HepG2 (cell line): Measurements from ENCODE around the gene POLR3E. TPM values are rescaled to one million over a fixed set of nuclear protein-coding genes. Genes with fewer than 3 reads are reported as not detected.

Experiments
- ATAC-seq: fragments of 200-7000 bp; cut with Tn5 transposase; 3 replicates; pipeline ENCODE4 v1.9.1; 2020; ENCODE audit warnings: mild to moderate bottlenecking, moderate library complexity
- BruUV-seq: library from RNA; stranded (reverse); fragments of 400-500 nt; replicated peaks from 2 replicates; lab custom pipeline; 2021; lab: Mats Ljungman, UMichigan
- CTCF ChIA-PET: fragments of 300-600 bp; formaldehyde crosslinking; extraction: SDS; loops from one replicate; lab custom pipeline; 2021; ENCODE audit warnings: low total read pairs, inconsistent platforms, low intra/inter-chr PET ratio; lab: Yijun Ruan, JAX
- POLR2A ChIA-PET: fragments of 350-600 bp; sonication (Branson Sonifier 250); formaldehyde crosslinking; loops from one replicate; lab custom pipeline; 2020; ENCODE audit warnings: antibody characterized with exemption, inconsistent platforms; lab: Yijun Ruan, JAX
- DNase-seq: peaks from one replicate; pipeline ENCODE4 v3.0.0-alpha.2; 2015; ENCODE audit warnings: low spot score
- FAIRE-seq: peaks from 3 replicates; lab custom pipeline; 2011; peaks lifted over from hg19 to GRCh38; lab: Jason Lieb, UNC
- H2AFZ ChIP-seq: one replicate; pipeline ENCODE4 v1.6.1; 2011; ENCODE audit warnings: low read length, inconsistent platforms
- H3K27ac ChIP-seq: fragments of 300-600 bp; 3 replicates; pipeline ENCODE4 v1.8.0; 2011; ENCODE audit warnings: mixed run types, mild to moderate bottlenecking, mixed read lengths, low read length, inconsistent platforms; ENCODE audit not compliant: insufficient read depth; ENCODE audit errors: extremely low read length
- H3K27me3 ChIP-seq, 2 experiments: fragments of 200-600 bp in 1 of 2; 2 replicates in 1 of 2; 3 replicates in 1 of 2; pipeline versions ENCODE4 v1.6.0 to v1.8.0; 2011; ENCODE audit warnings: low read length in 2 of 2, mild to moderate bottlenecking in 2 of 2, moderate library complexity in 2 of 2, inconsistent platforms in 1 of 2; ENCODE audit not compliant: insufficient read depth in 2 of 2, control insufficient read depth in 1 of 2
- H3K36me3 ChIP-seq, 2 experiments: fragments of 200-600 bp in 1 of 2; replicated peaks in 1 of 2; 2 replicates in 1 of 2; 3 replicates in 1 of 2; pipeline versions ENCODE4 v1.5.1 to v1.8.0; 2011; ENCODE audit warnings: low read length in 2 of 2, inconsistent platforms in 1 of 2; ENCODE audit not compliant: insufficient read depth in 2 of 2, control insufficient read depth in 1 of 2
- H3K4me1 ChIP-seq: 2 replicates; pipeline ENCODE4 v1.5.1; 2012; ENCODE audit warnings: low read length, inconsistent platforms; ENCODE audit not compliant: insufficient read depth
- H3K4me2 ChIP-seq: 2 replicates; pipeline ENCODE4 v1.6.0; 2011; ENCODE audit warnings: low read depth, low read length, inconsistent platforms
- H3K4me3 ChIP-seq, 3 experiments: fragments of 200-600 bp in 1 of 3; sonication (generic), shearing (Covaris generic) in 1 of 3; replicated peaks in 1 of 3; 2 replicates each; pipeline ENCODE4 v1.5.1; 2011 to 2016; ENCODE audit warnings: low read length in 3 of 3, inconsistent platforms in 2 of 3, low read depth in 2 of 3, mild to moderate bottlenecking in 2 of 3, control low read depth in 1 of 3, mixed read lengths in 1 of 3; ENCODE audit not compliant: insufficient read depth in 1 of 3
- H3K79me2 ChIP-seq: one replicate; pipeline ENCODE4 v1.6.1; 2011; ENCODE audit warnings: low read length, inconsistent platforms; ENCODE audit not compliant: insufficient read depth
- H3K9ac ChIP-seq: 2 replicates; pipeline ENCODE4 v1.6.0; 2011; ENCODE audit warnings: mild to moderate bottlenecking, low read depth, low read length, inconsistent platforms; ENCODE audit not compliant: insufficient read depth
- H3K9me3 ChIP-seq: 2 replicates; pipeline ENCODE4 v1.5.1; 2012; ENCODE audit warnings: mild to moderate bottlenecking, low read length
- H4K20me1 ChIP-seq: 2 replicates; pipeline ENCODE4 v1.6.0; 2011; ENCODE audit warnings: inconsistent platforms, mild to moderate bottlenecking, low read length, moderate library complexity; ENCODE audit not compliant: insufficient read depth
- LCORL ChIP-seq, 2 experiments: fragments of 450-650 bp in 1 of 2; sonication (generic) in 1 of 2; formaldehyde crosslinking in 1 of 2; IDR thresholded peaks; 2 replicates each; pipeline versions ENCODE4 v1.5.0 to v1.6.1; 2017 to 2020; ENCODE audit warnings: antibody characterized with exemption in 1 of 2, missing genetic modification reagents in 1 of 2
- PHF20 ChIP-seq: sonication (generic); formaldehyde crosslinking; IDR thresholded peaks from 2 replicates; pipeline ENCODE4 v1.5.0; 2020; ENCODE audit warnings: mild to moderate bottlenecking, missing genetic modification reagents
- WGBS: methylation state at CpG from one replicate; pipeline ENCODE4 v1.1.6; 2017; ENCODE audit warnings: low lambda C conversion rate; 5-methylcytosine and 5-hydroxymethylcytosine counted together
- in situ Hi-C: cut with HindIII; loops from 2 replicates; pipeline ENCODE4 v1.10.0; 2017; ENCODE audit warnings: low pct_unique_long_range_greater_than_20kb; ENCODE audit not compliant: extremely low pct_ligation_motif_present
- intact Hi-C: fragments of 100-400 bp; cut with micrococcal nuclease; formaldehyde crosslinking; loops from one replicate; pipeline ENCODE4 v1.10.0; 2022; ENCODE audit not compliant: unreplicated experiment
- polyA plus RNA-seq, 8 experiments: library from polyadenylated mRNA; depleted of rRNA in 3 of 8; stranded (reverse) in 7 of 8; unstranded in 1 of 8; fragments of >200 nt; fragmentation: Illumina TruSeq in 4 of 8; extraction: Trizol in 4 of 8; gene quantifications; 2 replicates each; pipeline versions ENCODE4 v1.2.1 to v1.2.3, GENCODE V29; 2011 to 2016; ENCODE audit warnings: low read depth in 4 of 8, missing spikeins in 1 of 8, mixed read lengths in 1 of 8; ENCODE audit not compliant: insufficient read depth in 1 of 8
- total RNA-seq, 5 experiments: library from RNA; depleted of rRNA; stranded (reverse); fragments of >200 nt; fragmentation: Illumina TruSeq; extraction: Trizol; gene quantifications; 2 replicates each; pipeline ENCODE4 v1.2.3, GENCODE V29; 2016; ENCODE audit warnings: low read depth in 1 of 5
- TF ChIP-seq, protein P1 (sequence below): sonication (generic); formaldehyde crosslinking; IDR thresholded peaks from 2 replicates; pipeline ENCODE4 v1.5.0; 2020; ENCODE audit warnings: mild to moderate bottlenecking, missing genetic modification reagents, borderline replicate concordance
- TF ChIP-seq, protein P2 (sequence below): sonication (generic); formaldehyde crosslinking; conservative IDR thresholded peaks from 2 replicates; pipeline ENCODE4 v1.8.1; 2023; ENCODE audit warnings: missing genetic modification reagents
- TF ChIP-seq, protein P3 (sequence below): sonication (generic); formaldehyde crosslinking; IDR thresholded peaks from 2 replicates; pipeline ENCODE4 v1.4.0; 2020; ENCODE audit warnings: mild to moderate bottlenecking, missing genetic modification reagents
- TF ChIP-seq, protein P4 (sequence below): sonication (generic); formaldehyde crosslinking; IDR thresholded peaks from 2 replicates; pipeline ENCODE4 v1.5.0; 2020; ENCODE audit warnings: missing genetic modification reagents

POLR3E gene
- total and polyA plus RNA-seq, 2 of the 13 experiments (the other 11 are each of a cell fraction or from before 2014, with no cell fraction given), result 135 to 262 TPM

DNA sequence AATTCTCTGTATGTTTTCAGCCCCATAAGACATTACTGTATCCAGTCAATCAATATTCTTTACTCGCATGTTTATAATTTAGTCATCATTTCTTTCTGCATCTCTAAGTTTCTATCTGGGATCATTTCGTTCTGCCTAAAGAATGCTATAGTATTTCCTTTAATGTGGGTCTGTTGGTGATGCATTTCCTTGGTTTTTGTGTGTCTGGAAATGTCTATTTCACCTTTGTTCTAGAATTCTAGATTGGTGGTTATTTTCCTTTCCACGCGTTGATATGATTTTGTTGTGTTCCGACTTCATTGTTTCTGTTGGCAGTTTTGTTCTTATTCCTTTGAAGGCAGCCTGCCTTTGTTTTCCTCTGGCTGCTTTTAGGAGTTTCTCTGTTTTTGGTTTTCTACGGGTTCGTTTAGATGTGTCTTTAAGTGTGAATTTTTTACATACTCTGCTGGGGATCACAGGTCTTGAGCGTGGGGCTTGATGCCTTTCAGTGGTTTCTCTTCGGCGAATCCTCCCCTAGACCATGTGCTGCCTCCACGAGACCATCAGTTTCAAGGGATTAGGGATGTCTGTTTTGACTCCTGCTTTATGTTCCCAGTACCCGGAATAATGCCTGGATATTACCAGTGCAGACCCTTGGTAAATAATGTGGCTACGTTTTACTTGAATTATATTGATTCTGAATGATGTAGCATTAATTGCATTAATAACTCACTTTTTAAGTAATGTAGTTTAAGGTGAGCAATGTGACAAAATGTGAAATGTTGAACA lies 23.5 kb downstream of the POLR3E start:
- 92% methylated on average over 13 of the region's 13 CpGs for WGBS
- ChIA-PET CTCF (no interaction called here), POLR2A (no interaction called here)
- DNase-seq (no peak), ATAC-seq (no peak), FAIRE-seq (no peak)
- intact Hi-C loops (loop anchor here (5.0 kb wide), 1 partner anchor 52 kb away; the partner anchor contains the start of gene CDR2), in situ Hi-C loops (no loop called here)
- Histone ChIP-seq H3K27me3 (no peaks in the 10 kb centered on the region), H3K36me3 (peaks cover 66 to 97% of the 10 kb centered on the region in 2 experiments), H3K4me2 (no peak overlapping the region), H3K9me3 (no peaks in the 10 kb centered on the region), H4K20me1 (peaks cover 23% of the 10 kb centered on the region; the same call in 1 of the 2 replicates), H3K27ac (no peak overlapping the region), H3K4me3 (no peak overlapping the region), H3K79me2 (peaks cover 14% of the 10 kb centered on the region), H2AFZ (no peak overlapping the region), H3K9ac (no peak overlapping the region), H3K4me1 (0 out of 2 replicates have a peak, but pooled peaks cover 7% of the 10 kb centered on the region)
- BruUV-seq, result no TSS peak
- TF ChIP-seq PHF20 (CRISPR knock-in tag) (no peak), LCORL (IDR thresholded peaks at IDR 0.05) (no peak), LCORL (CRISPR knock-in tag; IDR thresholded peaks at IDR 0.05) (peak; percentile 23; the same call in 1 of the 2 replicates)
- TF ChIP-seq, protein P1, sequence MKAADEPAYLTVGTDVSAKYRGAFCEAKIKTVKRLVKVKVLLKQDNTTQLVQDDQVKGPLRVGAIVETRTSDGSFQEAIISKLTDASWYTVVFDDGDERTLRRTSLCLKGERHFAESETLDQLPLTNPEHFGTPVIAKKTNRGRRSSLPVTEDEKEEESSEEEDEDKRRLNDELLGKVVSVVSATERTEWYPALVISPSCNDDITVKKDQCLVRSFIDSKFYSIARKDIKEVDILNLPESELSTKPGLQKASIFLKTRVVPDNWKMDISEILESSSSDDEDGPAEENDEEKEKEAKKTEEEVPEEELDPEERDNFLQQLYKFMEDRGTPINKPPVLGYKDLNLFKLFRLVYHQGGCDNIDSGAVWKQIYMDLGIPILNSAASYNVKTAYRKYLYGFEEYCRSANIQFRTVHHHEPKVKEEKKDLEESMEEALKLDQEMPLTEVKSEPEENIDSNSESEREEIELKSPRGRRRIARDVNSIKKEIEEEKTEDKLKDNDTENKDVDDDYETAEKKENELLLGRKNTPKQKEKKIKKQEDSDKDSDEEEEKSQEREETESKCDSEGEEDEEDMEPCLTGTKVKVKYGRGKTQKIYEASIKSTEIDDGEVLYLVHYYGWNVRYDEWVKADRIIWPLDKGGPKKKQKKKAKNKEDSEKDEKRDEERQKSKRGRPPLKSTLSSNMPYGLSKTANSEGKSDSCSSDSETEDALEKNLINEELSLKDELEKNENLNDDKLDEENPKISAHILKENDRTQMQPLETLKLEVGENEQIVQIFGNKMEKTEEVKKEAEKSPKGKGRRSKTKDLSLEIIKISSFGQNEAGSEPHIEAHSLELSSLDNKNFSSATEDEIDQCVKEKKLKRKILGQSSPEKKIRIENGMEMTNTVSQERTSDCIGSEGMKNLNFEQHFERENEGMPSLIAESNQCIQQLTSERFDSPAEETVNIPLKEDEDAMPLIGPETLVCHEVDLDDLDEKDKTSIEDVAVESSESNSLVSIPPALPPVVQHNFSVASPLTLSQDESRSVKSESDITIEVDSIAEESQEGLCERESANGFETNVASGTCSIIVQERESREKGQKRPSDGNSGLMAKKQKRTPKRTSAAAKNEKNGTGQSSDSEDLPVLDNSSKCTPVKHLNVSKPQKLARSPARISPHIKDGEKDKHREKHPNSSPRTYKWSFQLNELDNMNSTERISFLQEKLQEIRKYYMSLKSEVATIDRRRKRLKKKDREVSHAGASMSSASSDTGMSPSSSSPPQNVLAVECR (CRISPR knock-in tag), result peak; percentile 36; the same call in 1 of the 2 replicates
- TF ChIP-seq, protein P2, sequence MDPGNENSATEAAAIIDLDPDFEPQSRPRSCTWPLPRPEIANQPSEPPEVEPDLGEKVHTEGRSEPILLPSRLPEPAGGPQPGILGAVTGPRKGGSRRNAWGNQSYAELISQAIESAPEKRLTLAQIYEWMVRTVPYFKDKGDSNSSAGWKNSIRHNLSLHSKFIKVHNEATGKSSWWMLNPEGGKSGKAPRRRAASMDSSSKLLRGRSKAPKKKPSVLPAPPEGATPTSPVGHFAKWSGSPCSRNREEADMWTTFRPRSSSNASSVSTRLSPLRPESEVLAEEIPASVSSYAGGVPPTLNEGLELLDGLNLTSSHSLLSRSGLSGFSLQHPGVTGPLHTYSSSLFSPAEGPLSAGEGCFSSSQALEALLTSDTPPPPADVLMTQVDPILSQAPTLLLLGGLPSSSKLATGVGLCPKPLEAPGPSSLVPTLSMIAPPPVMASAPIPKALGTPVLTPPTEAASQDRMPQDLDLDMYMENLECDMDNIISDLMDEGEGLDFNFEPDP (CRISPR knock-in tag), result 0 out of 2 replicates have a peak, but pooled peaks have one; percentile 89
- TF ChIP-seq, protein P3, sequence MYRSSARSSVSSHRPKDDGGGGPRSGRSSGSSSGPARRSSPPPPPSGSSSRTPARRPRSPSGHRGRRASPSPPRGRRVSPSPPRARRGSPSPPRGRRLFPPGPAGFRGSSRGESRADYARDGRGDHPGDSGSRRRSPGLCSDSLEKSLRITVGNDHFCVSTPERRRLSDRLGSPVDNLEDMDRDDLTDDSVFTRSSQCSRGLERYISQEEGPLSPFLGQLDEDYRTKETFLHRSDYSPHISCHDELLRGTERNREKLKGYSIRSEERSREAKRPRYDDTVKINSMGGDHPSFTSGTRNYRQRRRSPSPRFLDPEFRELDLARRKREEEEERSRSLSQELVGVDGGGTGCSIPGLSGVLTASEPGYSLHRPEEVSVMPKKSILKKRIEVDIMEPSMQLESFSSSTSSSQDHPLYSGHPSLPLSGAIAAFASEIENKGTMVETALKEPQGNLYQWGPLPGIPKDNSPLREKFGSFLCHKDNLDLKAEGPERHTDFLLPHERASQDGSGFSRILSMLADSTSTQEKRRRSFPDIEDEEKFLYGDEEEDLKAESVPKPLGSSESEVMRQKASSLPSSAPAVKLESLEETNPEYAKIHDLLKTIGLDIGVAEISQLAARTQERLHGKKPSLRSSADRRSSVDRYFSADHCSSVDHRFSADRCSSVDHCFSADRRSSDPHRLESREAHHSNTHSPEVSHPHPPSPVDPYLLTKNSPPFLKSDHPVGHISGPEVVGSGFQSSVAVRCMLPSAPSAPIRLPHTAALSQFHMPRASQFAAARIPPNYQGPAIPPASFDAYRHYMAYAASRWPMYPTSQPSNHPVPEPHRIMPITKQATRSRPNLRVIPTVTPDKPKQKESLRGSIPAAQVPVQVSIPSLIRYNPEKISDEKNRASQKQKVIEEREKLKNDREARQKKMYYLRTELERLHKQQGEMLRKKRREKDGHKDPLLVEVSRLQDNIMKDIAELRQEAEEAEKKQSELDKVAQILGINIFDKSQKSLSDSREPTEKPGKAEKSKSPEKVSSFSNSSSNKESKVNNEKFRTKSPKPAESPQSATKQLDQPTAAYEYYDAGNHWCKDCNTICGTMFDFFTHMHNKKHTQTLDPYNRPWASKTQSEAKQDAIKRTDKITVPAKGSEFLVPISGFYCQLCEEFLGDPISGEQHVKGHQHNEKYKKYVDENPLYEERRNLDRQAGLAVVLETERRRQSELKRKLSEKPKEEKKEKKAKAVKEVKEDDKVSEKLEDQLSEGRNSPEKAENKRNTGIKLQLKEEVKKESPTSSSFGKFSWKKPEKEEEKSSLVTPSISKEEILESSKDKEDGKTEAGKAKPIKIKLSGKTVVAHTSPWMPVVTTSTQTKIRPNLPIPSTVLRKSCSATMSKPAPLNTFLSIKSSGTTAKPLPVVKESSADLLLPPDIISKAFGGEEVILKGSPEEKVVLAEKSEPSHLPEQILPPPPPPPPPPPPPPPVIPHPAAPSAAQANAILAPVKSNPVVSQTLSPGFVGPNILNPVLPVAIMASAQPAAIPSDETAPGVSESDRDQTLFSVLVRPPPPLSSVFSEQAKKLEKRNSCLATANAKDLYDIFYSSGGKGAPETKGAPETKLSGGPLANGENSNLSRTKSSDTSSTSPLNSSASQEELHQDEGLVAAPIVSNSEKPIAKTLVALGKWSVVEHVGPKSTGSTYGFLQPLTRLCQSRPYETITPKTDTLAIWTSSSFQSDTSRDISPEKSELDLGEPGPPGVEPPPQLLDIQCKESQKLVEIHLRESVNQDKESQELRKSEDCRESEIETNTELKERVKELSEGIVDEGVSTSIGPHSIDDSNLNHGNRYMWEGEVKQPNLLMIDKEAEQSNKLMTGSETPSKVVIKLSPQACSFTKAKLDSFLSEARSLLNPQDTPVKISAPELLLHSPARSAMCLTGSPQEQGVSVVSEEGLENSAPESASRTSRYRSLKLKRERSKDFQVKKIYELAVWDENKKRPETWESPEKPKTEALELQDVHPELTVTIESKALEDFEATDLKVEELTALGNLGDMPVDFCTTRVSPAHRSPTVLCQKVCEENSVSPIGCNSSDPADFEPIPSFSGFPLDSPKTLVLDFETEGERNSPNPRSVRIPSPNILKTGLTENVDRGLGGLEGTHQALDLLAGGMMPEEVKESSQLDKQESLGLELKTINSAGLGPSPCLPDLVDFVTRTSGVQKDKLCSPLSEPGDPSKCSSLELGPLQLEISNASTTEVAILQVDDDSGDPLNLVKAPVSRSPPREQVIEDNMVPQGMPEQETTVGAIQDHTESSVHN (CRISPR knock-in tag), result 0 out of 2 replicates have a peak, but pooled peaks have one; percentile 19
- TF ChIP-seq, protein P4, sequence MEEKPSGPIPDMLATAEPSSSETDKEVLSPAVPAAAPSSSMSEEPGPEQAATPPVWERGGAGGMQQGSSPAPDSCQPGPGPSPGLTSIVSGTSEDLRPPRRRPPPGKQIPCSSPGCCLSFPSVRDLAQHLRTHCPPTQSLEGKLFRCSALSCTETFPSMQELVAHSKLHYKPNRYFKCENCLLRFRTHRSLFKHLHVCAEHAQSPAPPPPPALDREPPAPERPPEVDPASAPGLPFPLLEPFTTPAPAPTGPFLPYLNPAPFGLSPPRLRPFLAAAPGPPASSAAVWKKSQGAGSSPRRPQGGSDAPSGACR, result 0 out of 2 replicates have a peak, but pooled peaks have one; percentile 30
